GM19372 (cell line): Measurements from ENCODE around the gene F12.
"Not testable (repeated sequence)": the region's sequence is repeated elsewhere in the genome, so short reads cannot be mapped to it uniquely, and the experiment has no call there.

Experiments used
- ATAC-seq: cut with Tn5 transposase; IDR thresholded peaks from one replicate; pipeline ENCODE4 v1.9.1; 2021; ENCODE audit warnings: mild to moderate bottlenecking, low read depth, moderate library complexity; ENCODE audit not compliant: unreplicated experiment

Gene F12

DNA sequence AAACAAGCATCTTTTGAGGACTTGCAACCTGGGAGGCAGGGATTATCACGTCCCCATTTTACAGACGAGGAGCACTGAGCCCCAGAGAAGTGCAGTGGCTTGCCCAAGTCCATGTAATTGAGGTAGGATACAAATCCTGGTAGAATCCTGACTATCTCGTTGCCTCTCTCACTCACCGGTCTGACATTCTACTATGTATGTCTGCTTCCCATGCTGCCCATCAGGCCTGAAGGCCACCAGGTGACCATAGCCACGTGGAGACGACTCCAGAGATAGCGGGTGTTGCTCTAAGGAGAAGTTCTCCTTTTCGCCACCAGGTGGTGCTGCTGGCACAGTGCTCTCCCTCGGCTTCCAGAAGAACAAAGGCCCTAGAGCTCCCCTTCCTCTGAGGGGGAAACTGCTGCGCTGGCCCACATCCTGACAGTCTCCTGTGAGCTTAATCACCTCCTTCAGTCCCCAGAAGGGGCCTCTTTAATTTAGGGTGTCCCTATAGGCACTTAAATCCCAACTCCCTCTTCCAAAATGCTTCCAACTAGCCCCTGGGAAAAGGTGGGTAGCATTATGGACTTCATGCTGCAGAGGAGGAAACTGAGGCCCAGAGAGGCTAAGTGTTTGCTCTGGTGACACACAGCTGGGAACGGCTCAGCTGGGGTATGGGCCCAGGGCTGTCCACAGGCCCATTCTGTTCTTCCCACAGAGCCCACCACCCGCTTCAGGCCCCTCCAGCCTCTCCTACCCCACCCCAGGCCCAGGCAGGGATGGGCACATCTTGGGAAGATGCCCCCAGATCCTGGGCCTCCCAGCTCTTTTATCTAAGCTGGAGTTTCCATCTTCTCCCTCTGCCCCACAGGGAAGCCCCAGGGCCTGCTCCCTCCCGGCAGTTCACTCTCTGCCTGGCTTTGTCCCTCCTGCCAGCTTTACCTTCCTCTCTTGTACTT, 18.7 kb downstream of the F12 start:
- ATAC-seq = peak; percentile 58

GRCh38 chr5:177389241-177390169, 19.9 kb downstream of the F12 start:
- ATAC-seq = peak; percentile 51

DNA sequence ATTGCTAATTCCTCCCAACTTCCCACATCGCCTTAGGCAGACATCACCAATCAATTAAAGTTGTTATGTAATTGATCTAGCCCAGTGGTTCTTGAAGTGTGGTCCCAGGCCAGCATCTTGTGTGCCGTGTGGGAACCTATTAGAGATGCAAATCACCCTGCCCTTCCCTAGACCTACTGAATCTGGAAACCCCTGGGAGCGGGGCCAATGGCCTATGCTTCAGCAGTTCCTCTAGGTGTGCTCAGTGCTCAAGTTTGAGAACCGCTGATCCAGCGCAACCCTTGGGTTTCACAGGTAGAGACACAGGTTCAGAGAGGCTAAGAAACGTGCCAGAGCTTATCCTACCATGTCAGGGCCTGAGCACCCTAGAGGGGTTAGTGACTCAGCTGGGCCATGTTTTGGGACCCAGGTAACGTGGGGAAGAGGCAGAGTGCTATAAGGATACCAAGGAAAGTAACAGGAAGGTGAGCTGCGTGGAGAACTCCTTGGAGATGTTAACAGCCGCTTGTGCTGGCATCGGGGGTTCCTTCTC, 20.8 kb downstream of the F12 start:
- no peak for ATAC-seq

- ATAC-seq = no peak
These were observed 22.0 kb downstream of the F12 start for GRCh38 chr5:177387405-177387804.

- ATAC-seq = no peak
These were observed 22.8 kb downstream of the F12 start for GRCh38 chr5:177386542-177386941.

DNA sequence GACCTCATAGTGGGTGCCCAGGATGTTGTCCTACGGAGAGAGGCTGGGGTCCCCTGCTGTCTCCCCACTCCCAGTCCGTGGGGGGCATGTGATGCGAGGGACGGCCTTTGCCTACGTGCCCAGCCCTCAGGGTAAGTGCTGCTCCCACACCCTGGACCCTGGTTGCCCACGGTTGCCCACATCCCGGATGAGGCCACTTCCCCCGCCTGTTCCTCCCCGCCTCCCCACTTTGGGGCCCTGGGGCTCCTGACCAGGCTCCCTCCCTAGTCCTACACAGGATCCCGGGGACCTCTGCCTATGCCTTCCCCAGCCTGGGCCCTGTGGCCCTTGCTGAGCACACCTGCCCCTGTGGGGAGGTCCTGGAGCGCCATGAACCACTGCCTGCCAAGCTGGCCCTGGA, 23.6 kb downstream of the F12 start:
- ATAC-seq = no peak

GRCh38 chr5:177384134-177384533, 25.2 kb downstream of the F12 start, which contains the start of gene SLC34A1:
Gene SLC34A1 (plus strand): TSS chr5:177384434. CDS start chr5:177385742, 1,308 bp downstream.
- no peak for ATAC-seq

- no peak for ATAC-seq
These were observed 26.2 kb downstream of the F12 start for GRCh38 chr5:177383181-177383580.

GRCh38 chr5:177382423-177383029, 26.8 kb downstream of the F12 start:
- no peak for ATAC-seq

- ATAC-seq = no peak
These were observed 28.6 kb downstream of the F12 start for GRCh38 chr5:177380805-177381126.

DNA sequence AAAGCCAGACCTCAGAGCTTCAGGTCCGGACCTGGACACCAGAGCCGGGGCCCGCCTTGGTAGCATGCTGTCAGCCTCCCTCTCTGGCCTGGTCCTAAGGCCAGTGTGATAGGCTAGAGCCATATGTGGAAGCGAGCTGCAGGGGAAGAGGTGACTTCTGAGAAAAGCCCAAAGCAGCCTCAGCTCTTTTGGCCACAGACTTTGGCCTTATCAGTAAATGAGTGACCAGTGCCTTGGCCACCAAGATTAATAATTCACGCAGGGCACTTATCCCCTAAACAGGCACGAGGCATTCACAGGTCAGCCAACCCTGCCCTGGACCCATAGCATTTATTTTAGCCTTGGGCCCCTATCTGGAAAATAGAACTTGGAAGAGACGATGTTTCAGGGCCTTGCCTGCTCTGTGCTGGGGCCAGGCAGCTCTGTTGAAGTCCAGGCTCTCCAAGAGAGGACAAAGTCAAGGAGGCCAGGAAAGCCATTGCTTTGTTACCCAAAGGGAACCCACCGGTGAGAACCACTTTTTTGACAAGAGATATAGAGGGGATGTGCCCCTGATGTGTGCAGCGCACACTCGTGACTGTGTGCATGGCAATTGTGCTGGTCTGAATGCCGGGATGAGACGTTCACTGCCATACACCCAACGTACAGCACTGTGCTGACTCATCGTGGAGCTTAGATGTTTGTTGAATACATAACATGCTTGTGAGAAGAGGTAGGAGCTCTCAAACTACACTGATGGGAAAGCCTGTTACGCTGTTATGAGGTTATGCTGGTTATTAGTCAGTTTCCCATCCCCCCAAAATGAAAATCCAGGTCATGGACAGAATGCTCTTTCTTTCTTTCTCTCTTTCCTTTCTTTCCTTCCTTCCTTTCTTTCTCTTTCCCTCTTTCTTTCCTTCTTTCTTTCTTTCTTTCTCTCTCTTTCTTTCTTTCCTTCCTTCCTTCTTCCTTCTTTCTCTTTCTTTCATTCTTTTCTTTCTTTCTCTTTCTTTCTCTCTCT, 30.2 kb downstream of the F12 start:
- ATAC-seq = no peak

GRCh38 chr5:177377851-177378776, 31.2 kb downstream of the F12 start:
- ATAC-seq = no peak

- no peak for ATAC-seq
These were observed 33.3 kb downstream of the F12 start for GRCh38 chr5:177376107-177376506.

DNA sequence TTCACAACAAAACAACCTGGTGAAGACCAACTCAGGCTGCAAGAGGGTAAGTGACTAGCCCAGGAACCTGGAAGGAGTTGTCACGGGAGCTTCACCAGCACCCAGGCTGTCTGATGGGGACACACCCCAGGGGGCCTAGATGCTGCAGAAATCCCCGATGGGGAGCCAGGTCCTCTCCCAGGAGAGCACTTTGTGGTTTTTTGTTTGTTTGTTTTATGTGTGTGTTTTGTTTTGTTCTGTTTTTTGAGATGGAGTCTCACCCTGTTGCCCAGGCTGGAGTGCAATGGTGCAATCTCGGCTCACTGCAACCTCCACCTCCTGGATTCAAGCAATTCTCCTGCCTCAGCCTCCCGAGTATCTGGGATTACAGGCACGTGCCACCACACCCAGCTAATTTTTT, 33.8 kb downstream of the F12 start:
- ATAC-seq = not testable (repeated sequence)

DNA sequence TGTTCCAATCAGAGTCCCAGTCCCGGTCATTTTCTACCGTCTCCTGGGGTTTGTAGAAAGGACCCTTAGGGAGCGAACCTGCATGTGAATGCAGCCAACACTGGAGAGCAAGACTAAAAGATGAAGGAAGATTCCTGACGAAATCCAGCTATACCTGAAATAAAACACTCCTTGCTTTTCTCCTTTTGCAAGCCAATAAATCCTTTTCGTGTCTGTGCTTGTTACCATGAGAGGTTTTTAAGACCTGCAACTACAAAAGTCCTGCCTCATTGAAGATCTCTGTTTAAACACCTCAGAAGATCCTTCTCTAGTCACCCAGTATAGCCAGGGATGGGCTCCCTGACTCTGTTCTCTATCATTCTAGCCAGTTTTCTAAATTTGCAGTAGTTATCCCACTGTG, 35.2 kb downstream of the F12 start:
- no peak for ATAC-seq

- no peak for ATAC-seq
These were observed 35.6 kb downstream of the F12 start for GRCh38 chr5:177373806-177374205.

- ATAC-seq = no peak
These were observed 36.5 kb downstream of the F12 start for GRCh38 chr5:177372910-177373309.
